Measurements from ENCODE around the gene HPGDS.

HPGDS gene

GRCh38 chr4:94375364-94375763, 32.7 kb upstream of the HPGDS start:
- no peak for TF ChIP-seq YY1 (IDR thresholded peaks at IDR 0.05; ENCODE audit: insufficient read depth, insufficient read length)
- TF ChIP-seq ZNF274 (IDR thresholded peaks at IDR 0.05; ENCODE audit: low read depth, low read length), result no peak
- TF ChIP-seq SUZ12 (IDR thresholded peaks at IDR 0.05; ENCODE audit: extremely low read depth, insufficient read depth, insufficient read length), result no peak

DNA sequence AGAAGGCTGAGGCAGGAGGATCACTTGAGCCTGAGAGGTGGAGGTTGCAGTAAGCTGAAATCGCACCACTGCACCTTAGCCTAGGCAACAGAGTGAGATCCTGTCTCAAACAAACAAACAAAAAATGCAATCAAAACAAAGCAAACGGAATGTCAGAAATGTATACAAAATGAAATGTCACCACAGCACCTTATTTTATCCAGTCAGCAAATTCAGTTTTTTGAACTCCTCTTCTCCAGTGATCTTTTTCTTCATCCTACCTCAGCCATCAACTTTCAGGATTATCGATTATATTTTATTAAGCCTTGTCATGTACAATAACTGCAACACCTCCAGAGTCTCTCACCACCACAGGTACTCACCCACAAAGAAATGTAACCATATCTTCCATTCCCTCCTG, 31.1 kb upstream of the HPGDS start:
- Histone ChIP-seq H3K27me3 (ENCODE audit: insufficient read depth, insufficient read length) (no peaks in the 10 kb centered on the region), H3K36me3 (ENCODE audit: insufficient read depth, insufficient read length, low read length) (no peaks in the 10 kb centered on the region), H3K9ac (ENCODE audit: insufficient read length, low read depth) (no peak overlapping the region), H3K9me3 (ENCODE audit: insufficient read depth, low read length) (no peaks in the 10 kb centered on the region), H3K4me1 (ENCODE audit: insufficient read depth, insufficient read length) (no peaks in the 10 kb centered on the region), H3K4me3 (ENCODE audit: insufficient read length, low read depth) (no peak overlapping the region)
- no peak for DNase-seq (ENCODE audit: low read depth, low spot score)
- TF ChIP-seq YY1 (IDR thresholded peaks at IDR 0.05; ENCODE audit: insufficient read depth, insufficient read length) (no peak), SUZ12 (IDR thresholded peaks at IDR 0.05; ENCODE audit: extremely low read depth, insufficient read depth, insufficient read length) (no peak), ZNF274 (IDR thresholded peaks at IDR 0.05; ENCODE audit: low read depth, low read length) (no peak)

More at GRCh38 chr4:94375364-94375763, 32.7 kb upstream of the HPGDS start:
- no peaks in the 10 kb centered on the region for H3K27me3 ChIP-seq (ENCODE audit: insufficient read depth, insufficient read length)
- no peak for DNase-seq (ENCODE audit: low read depth, low spot score)
- 0 out of 2 replicates have a peak, but pooled peaks cover 6% of the 10 kb centered on the region for H3K9me3 ChIP-seq (ENCODE audit: insufficient read depth, low read length)
- no peak overlapping the region for H3K9ac ChIP-seq (ENCODE audit: insufficient read length, low read depth)
- H3K4me1 ChIP-seq (ENCODE audit: insufficient read depth, insufficient read length), result no peaks in the 10 kb centered on the region
- H3K36me3 ChIP-seq (ENCODE audit: insufficient read depth, insufficient read length, low read length), result no peaks in the 10 kb centered on the region
- no peak overlapping the region for H3K4me3 ChIP-seq (ENCODE audit: insufficient read length, low read depth)

- TF ChIP-seq ZNF274 (IDR thresholded peaks at IDR 0.05; ENCODE audit: low read depth, low read length), result no peak
- no peak for TF ChIP-seq SUZ12 (IDR thresholded peaks at IDR 0.05; ENCODE audit: extremely low read depth, insufficient read depth, insufficient read length)
- TF ChIP-seq YY1 (IDR thresholded peaks at IDR 0.05; ENCODE audit: insufficient read depth, insufficient read length), result no peak
- Histone ChIP-seq H3K9me3 (ENCODE audit: insufficient read depth, low read length) (no peaks in the 10 kb centered on the region), H3K36me3 (ENCODE audit: insufficient read depth, insufficient read length, low read length) (no peaks in the 10 kb centered on the region), H3K9ac (ENCODE audit: insufficient read length, low read depth) (no peak overlapping the region), H3K4me3 (ENCODE audit: insufficient read length, low read depth) (no peak overlapping the region), H3K4me1 (ENCODE audit: insufficient read depth, insufficient read length) (no peaks in the 10 kb centered on the region), H3K27me3 (ENCODE audit: insufficient read depth, insufficient read length) (no peaks in the 10 kb centered on the region)
- no peak for DNase-seq (ENCODE audit: low read depth, low spot score)
These were observed 30.4 kb upstream of the HPGDS start for GRCh38 chr4:94372991-94373390.

- Histone ChIP-seq H3K9ac (ENCODE audit: insufficient read length, low read depth) (no peak overlapping the region), H3K4me1 (ENCODE audit: insufficient read depth, insufficient read length) (no peaks in the 10 kb centered on the region), H3K4me3 (ENCODE audit: insufficient read length, low read depth) (no peak overlapping the region), H3K36me3 (ENCODE audit: insufficient read depth, insufficient read length, low read length) (no peaks in the 10 kb centered on the region), H3K27me3 (ENCODE audit: insufficient read depth, insufficient read length) (no peaks in the 10 kb centered on the region), H3K9me3 (ENCODE audit: insufficient read depth, low read length) (no peaks in the 10 kb centered on the region)
- TF ChIP-seq ZNF274 (IDR thresholded peaks at IDR 0.05; ENCODE audit: low read depth, low read length) (no peak), SUZ12 (IDR thresholded peaks at IDR 0.05; ENCODE audit: extremely low read depth, insufficient read depth, insufficient read length) (no peak), YY1 (IDR thresholded peaks at IDR 0.05; ENCODE audit: insufficient read depth, insufficient read length) (no peak)
- no peak for DNase-seq (ENCODE audit: low read depth, low spot score)
These were observed 29.8 kb upstream of the HPGDS start for GRCh38 chr4:94372228-94372978.

DNA sequence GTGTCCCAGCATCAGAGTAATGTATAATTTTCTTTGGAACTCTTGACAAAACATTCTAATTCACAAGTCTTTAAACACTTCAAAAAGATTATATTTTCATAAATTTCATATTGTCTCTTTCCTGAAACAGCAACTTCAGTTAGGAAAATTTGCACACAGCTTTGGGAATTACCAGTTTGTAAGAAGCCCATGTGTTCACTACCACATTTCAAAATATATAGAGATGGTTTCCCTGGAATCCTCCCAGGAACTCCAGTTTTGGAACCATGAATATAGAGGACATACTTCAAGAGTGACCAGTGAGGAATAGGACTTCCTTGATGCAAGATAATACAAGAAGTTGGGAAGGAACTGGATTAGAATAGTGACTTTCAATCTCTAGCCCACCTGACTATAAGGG, 28.7 kb upstream of the HPGDS start:
- H3K9me3 ChIP-seq (ENCODE audit: insufficient read depth, low read length), result no peaks in the 10 kb centered on the region; the same call in 1 of the 2 replicates
- DNase-seq (ENCODE audit: low read depth, low spot score), result no peak
- TF ChIP-seq YY1 (IDR thresholded peaks at IDR 0.05; ENCODE audit: insufficient read depth, insufficient read length), result no peak
- no peak for TF ChIP-seq SUZ12 (IDR thresholded peaks at IDR 0.05; ENCODE audit: extremely low read depth, insufficient read depth, insufficient read length)
- no peak for TF ChIP-seq ZNF274 (IDR thresholded peaks at IDR 0.05; ENCODE audit: low read depth, low read length)
- no peak overlapping the region for H3K4me3 ChIP-seq (ENCODE audit: insufficient read length, low read depth)
- no peaks in the 10 kb centered on the region for H3K36me3 ChIP-seq (ENCODE audit: insufficient read depth, insufficient read length, low read length)
- H3K4me1 ChIP-seq (ENCODE audit: insufficient read depth, insufficient read length), result no peaks in the 10 kb centered on the region
- no peaks in the 10 kb centered on the region for H3K27me3 ChIP-seq (ENCODE audit: insufficient read depth, insufficient read length)
- H3K9ac ChIP-seq (ENCODE audit: insufficient read length, low read depth), result no peak overlapping the region

DNA sequence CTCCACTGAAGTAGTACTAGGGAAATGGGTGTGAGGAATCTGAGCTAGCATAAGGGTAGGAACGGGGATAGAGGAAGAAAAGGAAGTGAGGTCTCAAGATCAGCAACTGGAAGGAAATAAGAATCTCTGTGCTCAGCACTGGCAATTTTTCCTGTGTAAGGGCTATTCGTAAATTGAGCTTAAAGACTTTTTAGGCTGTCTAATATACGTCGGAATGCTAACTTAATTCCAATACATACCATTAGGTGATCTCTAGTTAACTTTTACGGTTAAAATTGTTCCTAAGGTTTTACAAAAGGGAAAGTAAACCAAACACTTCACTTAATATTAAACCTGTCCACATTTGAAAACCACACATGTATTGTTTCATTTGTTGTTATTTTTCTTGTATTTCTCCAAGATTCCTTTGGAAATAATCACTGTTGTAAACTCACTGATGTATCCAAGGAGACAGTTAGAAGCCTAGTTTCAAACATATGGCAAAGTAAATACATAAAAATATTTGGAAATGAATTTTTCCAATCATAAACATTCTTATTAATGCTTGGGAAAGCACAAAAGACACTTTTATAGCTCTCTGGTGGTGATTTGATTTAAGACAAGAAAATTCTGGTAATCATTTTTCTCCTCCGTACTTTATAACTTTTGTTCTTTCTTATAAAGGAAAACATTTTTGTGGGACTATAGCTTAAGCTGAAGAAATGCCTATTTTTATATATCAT, 28.1 kb upstream of the HPGDS start:
- H3K9ac ChIP-seq (ENCODE audit: insufficient read length, low read depth), result no peak overlapping the region
- TF ChIP-seq YY1 (IDR thresholded peaks at IDR 0.05; ENCODE audit: insufficient read depth, insufficient read length) (no peak), ZNF274 (IDR thresholded peaks at IDR 0.05; ENCODE audit: low read depth, low read length) (no peak), SUZ12 (IDR thresholded peaks at IDR 0.05; ENCODE audit: extremely low read depth, insufficient read depth, insufficient read length) (no peak)
- no peaks in the 10 kb centered on the region for H3K4me1 ChIP-seq (ENCODE audit: insufficient read depth, insufficient read length)
- no peak overlapping the region for H3K4me3 ChIP-seq (ENCODE audit: insufficient read length, low read depth)
- H3K9me3 ChIP-seq (ENCODE audit: insufficient read depth, low read length), result no peaks in the 10 kb centered on the region; the same call in 1 of the 2 replicates
- no peak for DNase-seq (ENCODE audit: low read depth, low spot score)
- no peaks in the 10 kb centered on the region for H3K27me3 ChIP-seq (ENCODE audit: insufficient read depth, insufficient read length)
- no peaks in the 10 kb centered on the region for H3K36me3 ChIP-seq (ENCODE audit: insufficient read depth, insufficient read length, low read length)

DNA sequence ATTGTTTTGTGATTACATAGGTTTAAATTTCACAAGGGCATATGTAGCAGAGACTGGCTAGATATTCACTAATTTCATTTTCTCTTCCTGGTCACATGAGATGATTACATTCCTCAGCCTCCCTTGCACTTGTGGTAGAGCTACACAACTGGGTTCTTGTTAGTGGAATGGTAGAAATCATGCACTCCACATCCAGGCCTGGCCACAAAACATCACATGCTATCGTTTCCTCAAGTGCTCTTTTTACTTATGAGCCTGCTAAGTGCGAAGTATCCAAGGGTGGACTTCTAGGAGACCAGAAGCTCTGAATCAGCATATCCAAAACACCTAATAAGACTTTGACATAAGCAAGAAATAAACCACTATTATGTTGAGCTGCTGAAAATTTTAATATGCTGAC, 26.4 kb upstream of the HPGDS start:
- no peak overlapping the region for H3K4me3 ChIP-seq (ENCODE audit: insufficient read length, low read depth)
- no peaks in the 10 kb centered on the region for H3K36me3 ChIP-seq (ENCODE audit: insufficient read depth, insufficient read length, low read length)
- TF ChIP-seq SUZ12 (IDR thresholded peaks at IDR 0.05; ENCODE audit: extremely low read depth, insufficient read depth, insufficient read length) (no peak), YY1 (IDR thresholded peaks at IDR 0.05; ENCODE audit: insufficient read depth, insufficient read length) (no peak), ZNF274 (IDR thresholded peaks at IDR 0.05; ENCODE audit: low read depth, low read length) (no peak)
- DNase-seq (ENCODE audit: low read depth, low spot score), result no peak
- H3K9ac ChIP-seq (ENCODE audit: insufficient read length, low read depth), result no peak overlapping the region
- no peaks in the 10 kb centered on the region; the same call in 1 of the 2 replicates for H3K9me3 ChIP-seq (ENCODE audit: insufficient read depth, low read length)
- no peaks in the 10 kb centered on the region for H3K4me1 ChIP-seq (ENCODE audit: insufficient read depth, insufficient read length)
- H3K27me3 ChIP-seq (ENCODE audit: insufficient read depth, insufficient read length), result no peaks in the 10 kb centered on the region
